ENCODE data around the gene LAMTOR5. TPM values are rescaled to one million over a fixed set of nuclear protein-coding genes. Genes with fewer than 3 reads are reported as not detected.

Gene LAMTOR5
- total RNA-seq (100 to 1,000 TPM in 1 of 7 donors, 10 to 100 TPM in 6; 49.6 to 115 (median 83.3) TPM), polyA plus RNA-seq (100 to 1,000 TPM; 261 to 340 (median 296) TPM)
- long read RNA-seq, donor 1, transcript LAMTOR5-206 (4 exons, 634 nt), result major isoform, 116 of 172 reads
- long read RNA-seq, donor 1, transcript LAMTOR5-202 (3 exons, 1,830 nt), result minor isoform, 7 of 172 reads
- long read RNA-seq, donor 1, partial matches to known transcripts, result 46 of 172 reads
- long read RNA-seq, donor 1, other reads (novel, unspliced or antisense), result 0 of 172 reads
- long read RNA-seq, donor 2, transcript LAMTOR5-206 (4 exons, 634 nt), result major isoform, 94 of 144 reads
- long read RNA-seq, donor 2, partial matches to known transcripts, result 48 of 144 reads
- long read RNA-seq, donor 2, other reads (novel, unspliced or antisense), result 0 of 144 reads

DNA sequence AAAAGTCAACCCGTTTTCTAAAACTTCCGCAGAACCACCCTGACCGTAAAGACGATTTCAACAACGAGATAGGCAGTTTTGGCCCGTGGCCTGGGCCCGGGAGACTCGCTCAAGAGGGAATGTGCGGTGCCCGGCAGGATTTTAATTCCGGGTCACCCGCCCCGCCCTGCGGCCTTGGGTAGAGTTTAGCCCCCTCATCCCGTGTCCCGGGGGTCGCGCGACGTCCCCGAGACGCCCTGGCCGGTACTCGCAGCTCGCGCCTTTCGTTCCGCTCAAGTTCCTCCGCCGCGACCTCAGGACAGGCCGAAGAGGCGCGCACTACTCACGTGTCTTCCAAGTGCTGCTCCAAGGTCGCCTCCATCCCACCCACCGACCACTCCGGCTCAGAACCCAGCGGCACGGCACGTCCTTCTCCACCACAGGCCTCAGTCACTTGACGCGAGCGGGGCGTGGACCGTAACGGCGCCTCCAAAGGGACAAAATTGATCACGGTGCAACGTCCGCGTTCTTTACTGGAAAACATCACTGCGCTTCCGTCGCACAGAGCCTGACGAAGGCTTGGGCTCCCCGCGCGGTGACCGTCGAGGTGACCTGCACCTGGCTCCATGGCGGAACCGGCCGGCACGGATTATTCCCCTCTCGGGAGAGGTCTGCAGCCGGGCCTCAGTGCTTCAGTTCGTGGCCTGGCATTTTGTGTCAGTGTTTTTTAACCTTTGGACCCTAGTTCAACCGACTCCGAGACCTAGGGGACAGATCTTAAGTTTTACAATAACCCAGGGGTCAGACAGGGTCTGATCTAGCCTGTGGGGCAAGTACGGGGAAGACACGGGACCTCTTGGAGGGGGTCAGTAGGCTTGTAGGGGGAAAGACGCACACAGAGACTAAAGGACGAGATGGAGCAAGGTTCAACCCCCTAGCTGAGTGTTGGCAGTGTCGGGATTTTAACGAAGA, at the start of gene LAMTOR5:
Gene LAMTOR5 (minus strand): TSS at position 435 of the 951 bp plus-strand sequence. CDS start 74 bp downstream, at position 361.
- peak; percentile 98 for DNase-seq
- 0 to 6% (median 0%) methylated on average over 58 to 76 of the region's 76 CpGs for WGBS, 5 donors
- TF ChIP-seq, protein P1, sequence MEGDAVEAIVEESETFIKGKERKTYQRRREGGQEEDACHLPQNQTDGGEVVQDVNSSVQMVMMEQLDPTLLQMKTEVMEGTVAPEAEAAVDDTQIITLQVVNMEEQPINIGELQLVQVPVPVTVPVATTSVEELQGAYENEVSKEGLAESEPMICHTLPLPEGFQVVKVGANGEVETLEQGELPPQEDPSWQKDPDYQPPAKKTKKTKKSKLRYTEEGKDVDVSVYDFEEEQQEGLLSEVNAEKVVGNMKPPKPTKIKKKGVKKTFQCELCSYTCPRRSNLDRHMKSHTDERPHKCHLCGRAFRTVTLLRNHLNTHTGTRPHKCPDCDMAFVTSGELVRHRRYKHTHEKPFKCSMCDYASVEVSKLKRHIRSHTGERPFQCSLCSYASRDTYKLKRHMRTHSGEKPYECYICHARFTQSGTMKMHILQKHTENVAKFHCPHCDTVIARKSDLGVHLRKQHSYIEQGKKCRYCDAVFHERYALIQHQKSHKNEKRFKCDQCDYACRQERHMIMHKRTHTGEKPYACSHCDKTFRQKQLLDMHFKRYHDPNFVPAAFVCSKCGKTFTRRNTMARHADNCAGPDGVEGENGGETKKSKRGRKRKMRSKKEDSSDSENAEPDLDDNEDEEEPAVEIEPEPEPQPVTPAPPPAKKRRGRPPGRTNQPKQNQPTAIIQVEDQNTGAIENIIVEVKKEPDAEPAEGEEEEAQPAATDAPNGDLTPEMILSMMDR (IDR thresholded peaks at IDR 0.05 in 8 of 11, conservative IDR thresholded peaks at IDR 0.05 in 3 of 11), result peak in 6 of 11 experiments; percentile 7 to 44 (median 24)
- TF ChIP-seq POLR2AphosphoS5 (IDR thresholded peaks at IDR 0.05), result peak; percentile 99
- TF ChIP-seq POLR2A (IDR thresholded peaks at IDR 0.05), result peak; percentile 70 to 81 (median 81)
- no peaks in the 10 kb centered on the region for H3K27me3 ChIP-seq (replicated peaks in 1 of 7)
- H3K9me3 ChIP-seq, result no peaks in the 10 kb centered on the region
- H3K27ac ChIP-seq, result peak within 1 kb of the TSS; percentile 93 to 98 (median 95)
- intact Hi-C loops (cut with DNase I; ENCODE audit: low total_unique reads), result loop anchor here (5.0 kb wide), 1 partner anchor 70 kb away; the partner anchor contains the start of gene RBM15
- H3K4me3 ChIP-seq, result peak within 1 kb of the TSS; percentile 61 to 93 (median 82)
- H3K36me3 ChIP-seq, result peaks cover 0 to 37% (median 32%) of the 10 kb centered on the region in 6 donors
- H3K4me1 ChIP-seq, result peaks cover 18 to 54% (median 32%) of the 10 kb centered on the region in 6 donors

DNA sequence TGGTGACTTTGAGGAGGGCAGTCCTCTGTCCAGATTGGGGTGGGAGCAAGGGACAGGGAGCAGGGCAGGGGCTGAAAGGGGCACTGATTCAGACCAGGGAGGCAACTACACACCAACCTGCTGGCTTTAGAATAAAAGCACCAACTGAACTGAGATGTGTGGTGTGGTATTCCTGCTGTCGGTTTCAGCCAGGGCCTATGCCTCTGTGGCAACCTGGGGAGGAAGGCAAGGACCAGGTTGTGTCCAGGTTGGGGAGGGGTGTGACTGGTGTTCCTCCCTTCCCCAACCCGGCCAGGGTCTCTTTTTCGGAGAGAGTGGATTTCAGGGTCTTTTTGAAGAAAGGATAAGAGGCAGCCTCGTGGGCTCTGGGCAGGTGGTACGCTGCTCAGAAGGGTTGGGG, 49.7 kb upstream of the LAMTOR5 start:
- H3K9me3 ChIP-seq, result no peaks in the 10 kb centered on the region
- intact Hi-C loops (cut with DNase I; ENCODE audit: low total_unique reads), result no loop called here
- WGBS, 5 donors, result 78 to 83% (median 81%) methylated on average over 5 of the region's 5 CpGs
- no peaks in the 10 kb centered on the region for H3K27me3 ChIP-seq (replicated peaks in 1 of 7)
- no peaks in the 10 kb centered on the region for H3K36me3 ChIP-seq
- H3K4me3 ChIP-seq, result no peak overlapping the region
- peaks cover 0 to 13% (median 4%) of the 10 kb centered on the region in 6 donors for H3K4me1 ChIP-seq
- TF ChIP-seq, protein P1 (IDR thresholded peaks at IDR 0.05 in 8 of 11, conservative IDR thresholded peaks at IDR 0.05 in 3 of 11), result no peak
- TF ChIP-seq POLR2A (IDR thresholded peaks at IDR 0.05), result no peak
- no peak for TF ChIP-seq POLR2AphosphoS5 (IDR thresholded peaks at IDR 0.05)
- peak; percentile 54 for DNase-seq
- peak overlapping the region in 2 of 8 donors; percentile 26 to 36 for H3K27ac ChIP-seq

DNA sequence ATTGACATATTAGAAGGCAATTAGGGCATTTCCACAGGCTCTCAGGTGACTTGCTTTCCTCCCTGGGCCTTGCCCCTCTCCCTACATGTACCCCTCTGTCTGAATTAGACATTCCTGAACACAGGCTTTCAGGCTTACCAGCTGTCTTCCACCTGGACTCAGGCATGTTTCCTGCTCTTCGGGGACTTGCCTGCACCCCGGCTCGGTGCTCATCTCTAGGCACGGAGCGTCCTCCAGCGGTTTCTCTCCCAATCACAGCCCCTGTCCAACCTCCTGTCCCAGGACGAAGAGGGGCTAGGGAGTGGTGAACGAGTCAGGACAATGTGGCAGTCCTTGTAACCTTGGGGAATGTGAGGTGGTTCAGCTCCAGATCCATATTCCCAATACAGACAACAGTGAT, 47.7 kb upstream of the LAMTOR5 start:
- intact Hi-C loops (cut with DNase I; ENCODE audit: low total_unique reads), result no loop called here
- Histone ChIP-seq H3K4me1 (peaks cover 0 to 10% (median 3%) of the 10 kb centered on the region in 6 donors), H3K4me3 (no peak overlapping the region), H3K27me3 (replicated peaks in 1 of 7) (no peaks in the 10 kb centered on the region), H3K9me3 (no peaks in the 10 kb centered on the region), H3K27ac (no peak overlapping the region), H3K36me3 (no peaks in the 10 kb centered on the region)
- no peak for TF ChIP-seq POLR2A (IDR thresholded peaks at IDR 0.05)
- TF ChIP-seq, protein P1 (IDR thresholded peaks at IDR 0.05 in 8 of 11, conservative IDR thresholded peaks at IDR 0.05 in 3 of 11), result no peak
- no peak for TF ChIP-seq POLR2AphosphoS5 (IDR thresholded peaks at IDR 0.05)
- 71 to 88% (median 79%) methylated on average over 8 of the region's 8 CpGs for WGBS, 5 donors
- peak; percentile 45 for DNase-seq
